Stimulated activated CD8-positive, alpha-beta memory T cell treated with anti-CD3 and anti-CD28 coated beads, Interleukin-2, amount 100 ng/mL, for 48 hours (primary cell): ENCODE results near the gene RAB30.
"Not testable (repeated sequence)": the region's sequence is repeated elsewhere in the genome, so short reads cannot be mapped to it uniquely, and the experiment has no call there.

Experiments
- DNase-seq, 2 donors: peaks; one replicate each; pipeline ENCODE4 v3.0.0-alpha.2; 2020; ENCODE audit warnings: low read depth in 2 of 2

RAB30 gene

DNA sequence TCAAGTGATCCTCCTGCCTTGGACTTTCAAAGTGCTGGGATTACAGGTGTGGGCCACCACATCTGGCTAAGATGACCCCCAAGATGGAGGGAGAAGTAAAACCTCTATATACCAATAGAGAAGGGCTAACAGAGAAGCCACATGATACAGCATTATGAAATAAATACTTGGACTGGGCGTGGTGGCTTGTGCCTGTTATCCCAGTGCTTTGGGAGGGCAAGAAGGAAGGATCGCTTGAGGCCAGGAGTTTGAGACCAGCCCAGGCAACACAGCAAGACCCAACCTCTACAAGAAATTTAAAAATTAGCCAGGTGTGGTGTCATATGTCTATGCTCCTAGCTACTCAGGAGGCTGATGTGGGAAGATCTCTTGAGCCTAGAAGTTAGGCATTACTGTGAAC is 61.7 kb downstream of the RAB30 start:
- DNase-seq = no peak

DNA sequence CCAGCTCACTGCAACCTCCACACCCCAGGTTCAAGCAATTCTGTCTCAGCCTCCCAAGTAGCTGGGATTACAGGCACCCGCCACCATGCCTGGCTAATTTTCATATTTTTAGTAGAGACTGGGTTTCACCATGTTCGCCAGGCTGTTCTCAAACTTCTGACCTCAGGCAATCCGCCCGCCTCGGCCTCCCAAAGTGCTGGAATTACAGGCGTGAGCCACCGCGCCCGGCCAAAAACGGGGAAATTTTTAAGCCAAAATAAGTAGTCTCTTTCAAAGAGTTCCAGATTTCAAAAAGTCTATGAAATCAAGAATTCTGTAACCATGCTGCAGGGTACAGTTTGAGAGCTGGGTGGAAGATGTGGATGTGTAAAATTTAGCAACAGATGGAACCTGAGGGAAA is 62.6 kb downstream of the RAB30 start:
- not testable (repeated sequence) for DNase-seq

DNA sequence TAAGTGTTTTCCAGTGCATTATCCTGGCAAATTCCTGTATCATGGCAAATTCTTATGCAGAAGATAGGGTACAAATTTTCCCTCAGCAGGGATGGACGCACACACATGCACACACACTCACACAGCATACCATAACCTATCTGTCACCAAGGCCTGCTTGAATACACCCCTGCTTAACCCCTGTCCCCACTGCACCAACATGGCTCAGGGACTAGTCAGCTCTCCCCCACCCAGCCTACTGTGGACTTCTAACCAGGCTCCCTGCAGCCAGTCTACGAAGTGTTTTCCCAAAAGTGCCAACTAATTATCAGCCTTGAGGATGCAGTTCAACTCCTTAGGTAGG is 63.1 kb downstream of the RAB30 start:
- no peak for DNase-seq

DNA sequence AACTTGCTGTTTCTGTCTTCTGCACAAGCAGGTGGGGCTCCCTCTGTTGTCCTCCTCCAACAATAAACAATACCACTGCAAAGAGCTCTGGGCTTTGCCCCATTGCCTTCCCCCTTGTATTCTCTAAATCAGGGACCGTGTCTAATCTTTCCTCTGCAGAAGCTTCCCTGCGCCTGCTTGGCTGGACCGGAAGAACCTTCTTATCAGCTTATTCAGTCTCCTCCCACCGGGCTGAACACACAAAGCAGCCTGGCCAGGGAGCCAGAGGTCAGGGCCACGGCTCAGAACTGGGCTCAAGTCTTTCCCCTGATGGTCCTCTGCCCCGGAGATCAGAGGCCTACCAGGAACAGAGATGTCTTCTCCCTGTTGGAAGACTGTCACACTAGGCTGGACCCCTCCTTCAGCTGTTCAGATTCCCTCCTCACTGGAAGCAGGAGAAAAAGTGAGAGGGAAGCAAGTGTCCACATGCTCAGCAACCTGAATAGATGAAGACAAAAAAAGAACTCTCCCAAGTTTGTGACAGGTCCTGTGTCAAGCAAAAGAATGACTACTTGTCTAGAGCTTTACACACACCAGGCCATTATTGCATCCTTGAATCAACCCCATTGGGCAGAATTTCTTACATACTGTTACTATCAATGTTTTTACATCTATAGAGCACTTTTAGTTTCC is 63.7 kb downstream of the RAB30 start:
- DNase-seq = no peak

DNA sequence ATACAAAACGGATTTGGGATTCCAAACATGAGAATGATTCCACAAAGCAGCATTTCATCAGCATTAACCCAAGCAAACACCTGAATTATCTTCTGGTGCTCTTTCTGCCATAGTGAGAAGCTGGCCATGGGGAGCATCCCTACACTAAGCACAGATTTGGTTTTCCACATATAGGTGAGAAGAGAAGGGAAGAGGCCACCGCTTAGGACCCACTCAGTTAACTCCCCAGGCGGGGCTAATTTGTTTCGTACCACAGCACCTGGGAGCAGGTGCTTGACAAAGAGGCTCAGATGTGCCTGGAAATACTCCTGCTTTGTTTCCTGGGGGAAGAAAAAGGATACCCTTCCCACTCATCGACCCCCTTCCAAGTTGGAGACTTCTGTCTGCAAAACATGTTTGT is 64.2 kb downstream of the RAB30 start:
- no peak for DNase-seq

DNA sequence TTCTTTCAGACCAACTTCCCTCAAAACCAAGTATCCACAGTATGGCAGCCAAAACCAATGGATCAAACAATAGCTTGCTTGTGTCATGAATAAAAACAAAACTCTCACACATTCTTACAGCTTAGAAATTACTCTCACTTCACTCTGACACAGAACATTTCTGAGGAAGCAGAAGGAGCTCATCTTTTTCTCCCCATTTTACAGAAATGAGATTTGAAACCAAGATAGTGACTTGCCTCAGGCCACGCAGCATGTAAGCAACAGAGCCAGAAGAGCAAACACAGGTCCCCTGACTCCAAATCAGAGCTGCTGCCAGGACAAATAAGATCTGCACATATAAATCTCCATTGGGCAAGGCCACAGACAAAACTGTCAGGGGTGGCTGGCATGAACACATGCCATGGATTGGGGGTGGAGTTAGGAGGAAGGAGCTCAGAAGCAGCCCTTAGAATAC is 64.8 kb downstream of the RAB30 start:
- DNase-seq = no peak

DNA sequence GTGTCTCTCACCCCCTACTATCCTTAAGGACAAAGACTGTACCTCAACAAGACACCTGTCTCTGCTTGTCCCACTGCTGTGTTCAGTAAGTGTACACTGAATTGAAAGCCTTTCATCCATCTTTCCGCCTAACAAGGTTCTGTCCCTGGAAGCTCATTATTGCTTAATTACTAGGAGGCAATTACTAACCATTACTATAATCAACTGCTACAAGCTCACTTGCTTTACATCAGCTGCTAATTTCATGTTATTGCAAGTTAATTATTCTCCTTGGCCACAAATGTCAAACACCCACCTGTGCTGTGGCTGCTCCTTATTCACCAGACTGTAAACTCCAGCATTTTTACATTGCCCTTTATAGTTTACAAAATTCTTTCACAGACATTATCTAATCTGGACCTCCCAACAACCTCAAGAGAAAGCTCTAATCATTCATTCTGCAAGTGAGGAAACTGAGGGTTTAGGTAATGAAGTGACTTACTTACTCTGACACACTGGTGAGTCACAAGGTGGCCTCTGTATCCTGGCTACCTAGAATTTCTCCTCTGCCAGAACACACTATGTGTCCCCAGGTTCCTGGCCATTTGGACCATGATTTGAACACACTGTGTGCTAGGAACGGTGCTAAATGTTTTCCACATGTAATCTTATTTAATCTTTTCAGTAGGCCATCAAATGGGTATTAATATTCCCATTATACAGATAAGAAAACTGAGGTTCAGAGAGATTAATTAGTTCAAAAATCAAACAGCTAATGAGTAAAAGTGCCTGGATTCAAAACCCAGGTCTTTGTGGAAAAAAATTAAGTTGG is 66.7 kb downstream of the RAB30 start:
- DNase-seq = no peak

DNA sequence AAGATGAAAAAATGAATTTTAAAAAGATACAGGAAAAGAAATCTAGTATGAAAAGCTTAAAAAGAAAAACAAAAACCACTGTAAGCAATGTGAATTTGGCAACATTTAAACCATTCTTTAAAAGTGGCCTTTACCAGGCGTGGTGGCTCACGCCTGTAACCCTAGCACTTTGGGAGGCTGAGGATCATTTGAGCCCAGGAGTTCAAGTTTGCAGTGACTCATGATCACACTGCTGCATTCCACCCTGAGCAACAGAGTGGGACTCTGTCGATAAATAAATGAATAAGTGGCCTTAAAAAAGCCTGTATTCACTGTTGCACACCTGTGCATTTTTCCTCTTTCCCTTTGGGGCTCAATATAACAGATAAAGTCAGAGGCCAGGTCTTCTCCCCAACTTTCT is 69.2 kb downstream of the RAB30 start:
- no peak for DNase-seq

DNA sequence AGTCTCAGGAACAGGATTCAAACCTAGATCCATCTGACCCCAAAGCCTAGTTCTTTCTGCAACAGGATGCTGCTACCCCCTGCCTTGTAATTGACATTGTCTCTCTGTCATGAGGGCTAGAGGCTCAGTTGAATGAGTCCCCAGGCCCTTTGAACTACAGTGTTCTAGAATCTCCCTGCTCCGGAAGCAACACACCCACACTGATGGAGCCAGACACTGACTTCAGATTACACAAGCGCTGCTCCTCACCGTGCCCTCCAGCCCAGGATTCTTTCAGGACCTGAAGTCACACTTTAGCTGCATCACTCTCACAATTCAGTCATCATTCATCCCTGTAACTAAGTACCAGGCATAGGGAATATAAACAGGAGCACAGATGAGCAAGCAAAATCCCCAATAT is 69.6 kb downstream of the RAB30 start:
- no peak for DNase-seq

DNA sequence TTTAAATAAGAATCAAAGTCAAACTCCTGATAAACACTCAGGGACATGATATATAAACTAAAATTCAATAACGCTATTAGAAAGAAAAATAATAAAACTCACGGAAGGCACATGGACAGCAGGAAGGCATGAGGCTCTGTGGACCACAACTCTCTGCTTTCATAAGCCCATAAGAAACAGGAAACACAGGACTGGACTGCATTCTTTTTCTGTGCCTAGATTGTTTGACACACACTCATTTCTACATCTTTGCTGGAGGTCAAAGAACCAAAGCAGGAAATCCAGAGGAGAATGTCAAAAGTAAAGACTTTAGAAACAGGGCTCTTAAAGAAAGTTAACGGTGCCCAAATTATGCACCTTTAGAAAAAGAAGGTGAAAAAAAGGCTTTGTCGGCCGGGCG is 71.3 kb downstream of the RAB30 start:
- DNase-seq = no peak

DNA sequence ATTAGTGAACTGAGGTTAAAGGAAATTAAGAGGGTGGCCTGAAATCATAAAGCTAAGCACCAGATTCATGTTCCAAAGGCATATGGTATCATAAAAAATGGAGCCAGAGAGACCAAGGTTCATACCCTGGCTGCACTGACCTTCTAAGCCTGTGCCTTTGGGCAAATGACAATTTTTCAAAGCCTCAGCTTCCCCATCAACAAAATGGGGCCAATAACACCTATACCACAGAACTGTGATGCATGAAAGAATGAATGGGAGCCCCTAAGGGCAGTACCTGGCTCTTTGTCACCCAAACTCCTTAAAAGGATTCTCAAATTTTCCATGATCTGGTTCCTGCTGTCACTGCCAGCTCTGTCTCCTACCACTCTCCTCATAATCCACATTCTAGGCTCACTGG is 72.5 kb downstream of the RAB30 start:
- no peak for DNase-seq

DNA sequence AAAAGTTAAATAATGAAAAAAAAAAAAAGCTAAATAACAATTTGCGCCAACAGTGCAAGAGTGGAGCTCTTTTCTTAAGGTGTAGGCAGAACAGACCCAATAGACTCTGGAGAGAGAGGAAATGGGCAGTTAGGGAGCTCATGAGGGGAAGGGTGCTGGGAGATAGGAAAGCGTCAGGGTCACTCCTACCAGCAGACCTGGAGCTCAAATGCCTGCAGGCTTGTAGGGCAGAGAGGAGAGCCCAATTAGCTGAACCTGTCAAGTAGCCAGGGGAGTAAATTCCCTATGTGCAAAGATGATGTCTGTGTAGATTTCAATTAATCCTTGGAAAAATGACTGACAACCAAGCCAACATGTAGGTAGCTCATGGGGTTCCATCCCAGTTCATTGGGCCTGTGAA is 73.0 kb downstream of the RAB30 start:
- DNase-seq = no peak

DNA sequence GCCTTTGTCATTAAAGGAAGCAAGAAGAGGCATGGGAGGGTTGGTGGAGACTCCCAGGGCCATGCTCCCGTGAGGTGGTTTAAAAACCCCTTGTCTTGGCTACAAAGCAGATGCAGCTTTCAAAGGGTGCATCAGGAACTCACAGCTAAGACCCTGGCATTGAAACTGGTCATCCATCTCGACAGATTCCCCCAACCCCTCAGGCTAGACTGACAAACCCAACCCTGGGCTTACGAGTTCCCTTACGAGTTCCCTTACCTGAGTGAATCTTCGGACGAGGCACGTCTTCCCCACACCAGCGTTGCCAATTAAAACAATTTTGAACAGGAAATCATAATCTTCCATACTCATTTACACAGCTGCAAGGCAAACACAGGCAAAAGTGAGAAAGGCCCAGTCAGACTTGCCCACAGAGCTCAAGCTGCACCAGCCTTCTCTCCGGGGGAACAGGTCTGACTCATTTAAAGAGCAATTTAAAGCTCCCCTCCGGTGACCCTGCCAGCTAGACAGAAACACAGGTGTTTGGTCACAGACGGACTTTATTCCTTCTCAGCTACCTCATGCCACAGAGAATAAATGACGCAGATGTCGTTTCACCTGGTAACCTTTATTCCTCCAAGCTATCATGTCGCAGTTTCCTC is 74.6 kb downstream of the RAB30 start:
- DNase-seq = no peak

DNA sequence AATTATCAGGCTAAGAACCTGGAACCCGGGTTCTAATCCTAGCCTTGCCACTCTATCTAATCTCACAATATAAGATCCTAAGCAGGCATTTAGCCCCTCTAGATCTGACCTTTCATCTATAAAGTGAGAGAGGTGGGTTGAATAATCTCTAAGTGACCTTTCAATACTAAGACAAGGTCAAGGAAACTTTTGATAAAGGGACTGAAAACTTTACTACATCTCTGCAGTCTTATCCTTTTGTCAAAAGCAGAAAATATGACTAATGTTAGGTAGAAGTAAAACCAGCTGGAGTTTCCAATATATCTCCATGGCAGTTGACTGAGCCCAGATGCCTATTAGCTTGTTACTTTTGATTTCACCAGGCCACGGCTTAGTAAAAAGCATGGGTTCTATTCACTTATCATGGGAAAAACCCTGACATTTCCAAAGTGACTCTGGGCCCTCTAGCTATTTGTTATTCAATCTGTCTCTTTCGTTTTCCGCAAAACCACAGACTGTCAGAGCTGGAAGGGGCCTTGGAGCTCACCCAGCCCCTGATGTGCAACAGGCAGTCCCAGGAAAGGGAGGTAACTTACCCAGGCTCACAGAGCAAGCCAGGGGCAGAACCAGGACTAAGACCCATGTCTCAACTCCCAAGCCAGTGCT is 75.8 kb downstream of the RAB30 start:
- DNase-seq = no peak

DNA sequence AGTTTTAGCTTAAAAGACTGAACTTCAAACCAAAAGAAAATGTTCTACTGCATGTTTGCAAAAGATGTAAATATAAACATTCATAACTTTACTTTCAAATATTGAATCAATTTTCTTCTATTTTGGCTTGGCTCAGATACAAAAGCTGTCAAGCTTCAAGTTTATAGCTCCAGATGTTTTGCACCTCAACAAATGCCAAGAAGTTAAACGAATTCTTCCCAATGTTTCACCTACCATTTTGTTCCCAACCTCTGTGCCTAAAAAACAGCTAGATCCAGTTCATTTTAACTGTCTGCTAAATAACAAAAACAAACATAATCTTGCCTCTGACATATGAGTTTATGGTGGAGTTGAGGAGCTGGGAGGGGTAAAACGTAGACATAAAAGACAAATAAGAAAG is 76.5 kb downstream of the RAB30 start:
- DNase-seq = no peak

DNA sequence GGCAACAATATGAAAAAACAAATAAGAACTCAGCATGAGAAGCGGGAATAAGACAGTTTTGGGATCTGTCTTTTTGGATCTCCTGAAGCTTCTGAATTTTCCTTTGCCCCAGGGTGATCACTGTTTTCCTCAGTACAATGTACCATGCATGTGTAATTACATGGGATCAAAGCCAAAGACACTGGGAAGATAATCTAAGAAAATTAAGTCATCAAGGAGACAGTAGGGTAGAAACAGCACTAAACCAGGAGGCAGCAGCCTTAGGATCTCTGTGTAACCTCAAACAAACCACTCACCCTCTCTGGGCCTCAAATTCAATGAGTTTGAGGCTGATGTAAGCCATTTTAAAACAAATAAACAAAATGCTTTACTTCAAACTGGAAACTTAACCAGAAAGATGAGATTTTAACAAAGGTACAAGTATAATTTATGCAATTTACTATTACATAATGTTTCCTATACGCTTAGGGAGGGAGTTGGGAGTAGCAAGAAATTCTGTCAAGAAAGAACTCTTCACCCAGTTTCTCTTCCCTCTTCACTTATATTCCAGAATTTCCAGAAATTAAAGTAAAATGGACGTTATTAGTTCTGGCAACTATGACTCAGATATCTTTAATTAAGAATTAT is 77.0 kb downstream of the RAB30 start:
- no peak for DNase-seq

DNA sequence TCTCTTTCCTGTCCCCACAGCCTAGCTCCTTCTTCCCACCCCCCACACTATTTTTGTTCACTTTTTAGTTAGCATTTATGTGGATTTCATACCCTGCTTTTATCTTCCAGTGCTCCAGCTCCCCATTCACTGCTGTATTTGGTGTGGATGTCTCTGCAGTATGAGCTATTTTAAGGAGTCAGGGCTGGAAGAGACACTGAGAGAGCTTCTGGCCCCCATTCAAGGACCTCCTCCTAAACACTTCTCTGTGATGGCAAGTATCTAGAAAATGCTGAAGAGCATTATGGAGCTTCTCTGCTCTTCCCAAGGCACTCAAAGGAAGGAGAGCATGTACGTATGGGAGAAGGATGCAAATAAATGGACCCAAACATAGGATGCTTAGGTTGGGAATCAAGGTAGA is 79.5 kb downstream of the RAB30 start:
- no peak for DNase-seq

DNA sequence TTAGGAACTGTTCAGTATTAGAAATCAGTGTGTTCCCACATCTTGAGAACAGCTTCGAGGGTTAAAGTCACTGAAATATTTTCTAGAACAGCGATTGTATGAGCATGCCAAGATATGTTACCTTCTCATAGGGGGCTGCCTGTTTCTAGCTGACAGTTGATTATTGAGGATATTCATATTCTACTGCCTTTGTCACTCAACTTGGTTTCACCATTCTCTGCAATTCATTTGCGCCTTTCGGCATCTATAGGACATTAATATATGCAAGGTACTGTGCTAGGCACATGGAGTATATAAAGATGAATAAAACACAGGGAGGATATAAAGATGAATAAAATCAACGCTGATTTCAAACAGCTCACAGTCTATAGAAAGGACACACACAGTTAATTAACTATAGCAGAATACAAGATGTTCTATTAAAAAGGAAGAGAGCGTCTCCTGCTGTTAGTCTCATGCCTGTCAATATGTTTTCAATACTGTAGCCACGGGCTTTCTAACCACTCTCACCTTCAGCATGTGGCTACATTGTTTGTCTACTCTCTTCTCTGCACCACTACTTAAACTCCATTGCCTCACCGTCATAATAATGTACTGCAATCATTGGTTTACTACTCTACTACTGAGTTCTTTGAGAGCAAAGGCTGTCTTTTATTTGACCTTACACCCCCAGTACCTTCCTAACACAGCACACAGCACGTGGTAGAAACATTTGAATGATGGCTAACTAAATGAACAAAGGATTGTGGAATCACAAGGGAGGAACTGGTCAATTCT is 81.9 kb downstream of the RAB30 start:
- DNase-seq = no peak

DNA sequence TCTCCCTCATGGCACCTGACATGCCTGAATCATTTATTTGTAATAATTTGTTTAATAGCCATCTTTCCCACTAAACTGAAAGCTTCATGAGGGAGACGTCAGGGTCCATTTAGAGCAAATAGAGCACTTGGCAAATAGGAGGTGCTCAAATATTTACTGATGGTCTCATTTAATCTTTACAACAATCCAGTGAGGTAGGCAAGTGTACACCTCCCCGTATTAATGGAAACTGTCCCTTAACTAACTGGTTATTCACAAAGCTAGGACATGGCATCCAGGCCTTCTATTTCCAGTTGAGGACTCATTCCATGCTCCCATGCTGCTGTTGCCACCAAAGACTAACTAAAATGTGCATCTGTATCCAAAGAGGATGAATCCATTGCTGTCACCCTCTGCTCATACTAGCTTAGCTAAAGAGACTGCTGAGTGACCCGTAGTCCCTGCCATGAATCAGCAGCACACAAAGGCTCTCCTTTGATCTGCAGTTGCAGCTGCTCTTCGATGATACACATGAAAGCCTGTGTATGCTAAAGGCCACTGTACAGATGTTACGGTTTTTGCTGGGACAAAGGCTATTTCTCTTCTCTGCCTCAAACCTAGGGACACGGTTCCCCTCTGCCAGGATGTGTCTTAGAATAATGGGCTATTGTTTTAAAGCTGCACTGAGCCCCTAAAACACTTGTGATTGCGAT is 82.6 kb downstream of the RAB30 start:
- no peak for DNase-seq

DNA sequence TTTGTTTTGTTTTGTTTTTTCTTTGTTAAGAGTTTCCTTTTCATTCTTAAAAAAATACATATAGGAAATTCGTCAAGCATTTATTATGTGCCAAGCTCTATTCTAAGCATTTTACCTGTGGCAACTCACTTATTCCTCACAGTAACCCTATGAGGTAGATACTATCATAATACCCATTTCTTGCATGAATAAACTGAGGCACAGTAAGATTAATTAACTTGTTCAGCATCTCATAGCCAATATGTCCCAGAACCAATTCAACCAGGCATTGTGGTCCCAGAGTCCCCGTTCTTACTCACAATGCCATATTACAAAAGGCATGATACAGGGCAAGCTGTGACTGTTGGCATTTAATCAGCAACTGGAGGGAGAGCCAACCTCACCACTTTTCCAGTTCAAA is 83.7 kb downstream of the RAB30 start:
- no peak for DNase-seq

DNA sequence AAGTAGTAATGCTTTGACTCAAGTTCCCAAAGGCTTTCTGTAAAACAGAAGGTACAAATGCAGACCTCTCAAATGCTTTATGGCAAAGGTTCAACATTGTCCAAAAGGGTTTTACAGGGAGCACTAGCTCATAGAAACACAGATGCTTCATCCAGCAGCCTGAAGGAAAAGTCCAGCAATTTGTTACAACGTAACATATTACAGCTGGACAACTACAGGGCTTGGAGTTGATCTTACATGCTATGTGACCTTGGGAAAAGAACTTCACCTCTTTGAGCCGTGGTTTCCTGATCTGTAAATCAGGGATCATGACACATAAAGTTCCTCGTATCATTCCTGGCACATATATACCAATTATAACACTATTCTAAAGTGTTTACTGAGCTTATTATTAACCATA is 85.3 kb downstream of the RAB30 start:
- no peak for DNase-seq
